Measurements from ENCODE around the gene ILRUN. TPM values are rescaled to one million over a fixed set of nuclear protein-coding genes. Genes with fewer than 3 reads are reported as not detected.
"Not testable (repeated sequence)": the region's sequence is repeated elsewhere in the genome, so short reads cannot be mapped to it uniquely, and the experiment has no call there.

Gene ILRUN
- total and polyA plus RNA-seq, 5 experiments from 2014 or later = 10.5 to 61.8 (median 14.5) TPM

GRCh38 chr6:34657979-34658480 is 38.5 kb downstream of the ILRUN start:
- Mint-ChIP-seq H3K27ac (peak overlapping the region; percentile 80 to 96 (median 88)), H3K4me1 (peaks cover 19 to 64% (median 45%) of the 10 kb centered on the region in 4 donors), H3K36me3 (peaks cover 5 to 15% (median 13%) of the 10 kb centered on the region in 3 donors), H3K4me3 (peak overlapping the region; percentile 2 to 91 (median 68))
- not testable (repeated sequence) for H3K27me3 Mint-ChIP-seq, DNase-seq, H3K9me3 Mint-ChIP-seq, ATAC-seq
- POLR2A ChIA-PET = interaction anchor here (0.5 to 2.9 kb wide), 5 partner anchors 10 to 38 kb away, joined by 3 to 29 read pairs (median 3); partner anchors contain the start of gene ILRUN

GRCh38 chr6:34657307-34657978 is 39.1 kb downstream of the ILRUN start:
- DNase-seq (peak in 3 of 10 donors; percentile 20 to 24 (median 23)), ATAC-seq (peak; percentile 25 to 50)
- Mint-ChIP-seq H3K9me3 (no peaks in the 10 kb centered on the region), H3K27me3 (no peaks in the 10 kb centered on the region), H3K4me1 (peaks cover 19 to 63% (median 45%) of the 10 kb centered on the region in 4 donors), H3K4me3 (peak overlapping the region; percentile 59 to 93 (median 85)), H3K36me3 (peaks cover 5 to 20% (median 11%) of the 10 kb centered on the region in 3 donors), H3K27ac (peak overlapping the region; percentile 84 to 96 (median 90))
- POLR2A ChIA-PET = interaction anchor here (0.5 to 2.9 kb wide), 9 partner anchors 9 to 100 kb away, joined by 3 to 29 read pairs (median 3); partner anchors contain the start of genes ILRUN and SNRPC

- no peaks in the 10 kb centered on the region for H3K27me3 Mint-ChIP-seq
- peak overlapping the region; percentile 84 to 96 (median 90) for H3K27ac Mint-ChIP-seq
- peaks cover 5 to 25% (median 8%) of the 10 kb centered on the region in 3 donors for H3K36me3 Mint-ChIP-seq
- POLR2A ChIA-PET = interaction anchor here (0.9 to 2.9 kb wide), 7 partner anchors 10 to 100 kb away, joined by 3 to 29 read pairs (median 4); partner anchors contain the start of genes ILRUN and SNRPC
- no peak for DNase-seq
- H3K9me3 Mint-ChIP-seq = no peaks in the 10 kb centered on the region
- H3K4me1 Mint-ChIP-seq = peaks cover 19 to 61% (median 43%) of the 10 kb centered on the region in 4 donors
- H3K4me3 Mint-ChIP-seq = peak overlapping the region; percentile 59 to 93 (median 85)
- ATAC-seq = peak in 1 of 2 donors; percentile 8
Observed at GRCh38 chr6:34657037-34657306, 39.6 kb downstream of the ILRUN start.

- Mint-ChIP-seq H3K4me1 (peaks cover 19 to 60% (median 42%) of the 10 kb centered on the region in 4 donors), H3K27me3 (no peaks in the 10 kb centered on the region), H3K4me3 (peak overlapping the region; percentile 59 to 93 (median 85)), H3K36me3 (peaks cover 5 to 29% (median 8%) of the 10 kb centered on the region in 3 donors), H3K27ac (peak overlapping the region; percentile 84 to 96 (median 90)), H3K9me3 (no peaks in the 10 kb centered on the region)
- POLR2A ChIA-PET = interaction anchor here (0.7 to 2.9 kb wide), 8 partner anchors 10 to 198 kb away, joined by 3 to 29 read pairs (median 4); partner anchors contain the start of genes ILRUN and SNRPC
- DNase-seq = peak in 3 of 10 donors; percentile 13 to 20 (median 17)
- ATAC-seq = peak; percentile 69 to 71
Observed at GRCh38 chr6:34656378-34657036, 40.1 kb downstream of the ILRUN start.

GRCh38 chr6:34655876-34656377 is 40.6 kb downstream of the ILRUN start:
- H3K9me3 Mint-ChIP-seq, ATAC-seq, DNase-seq, H3K27me3 Mint-ChIP-seq: not testable (repeated sequence)
- Mint-ChIP-seq H3K4me3 (peak overlapping the region in 9 of 10 donors; percentile 41 to 93 (median 84)), H3K27ac (peak overlapping the region; percentile 48 to 96 (median 90)), H3K36me3 (peaks cover 5 to 32% (median 8%) of the 10 kb centered on the region in 3 donors), H3K4me1 (peaks cover 20 to 59% (median 44%) of the 10 kb centered on the region in 4 donors)
- POLR2A ChIA-PET = interaction anchor here (0.7 to 1.5 kb wide), 2 partner anchors 12 to 197 kb away, joined by 3 read pairs; no protein-coding TSS in a partner anchor

- Mint-ChIP-seq H3K9me3 (no peaks in the 10 kb centered on the region), H3K36me3 (peaks cover 5 to 38% (median 8%) of the 10 kb centered on the region in 3 donors), H3K4me1 (peaks cover 20 to 58% (median 45%) of the 10 kb centered on the region in 4 donors), H3K27me3 (no peaks in the 10 kb centered on the region), H3K4me3 (no peak overlapping the region), H3K27ac (peak overlapping the region in 3 of 10 donors; percentile 7 to 92 (median 33))
- DNase-seq (no peak), ATAC-seq (no peak)
- POLR2A ChIA-PET = interaction anchor here (0.6 to 1.4 kb wide), 2 partner anchors 19 to 235 kb away, joined by 3 to 6 read pairs; no protein-coding TSS in a partner anchor
Observed at GRCh38 chr6:34654061-34654710, 42.4 kb downstream of the ILRUN start.

GRCh38 chr6:34652263-34652662 is 44.3 kb downstream of the ILRUN start:
- Mint-ChIP-seq H3K36me3 (peaks cover 5 to 48% (median 8%) of the 10 kb centered on the region in 3 donors), H3K4me3 (no peak overlapping the region), H3K9me3 (no peaks in the 10 kb centered on the region), H3K27ac (no peak overlapping the region), H3K27me3 (no peaks in the 10 kb centered on the region), H3K4me1 (peaks cover 16 to 54% (median 41%) of the 10 kb centered on the region in 4 donors)
- POLR2A ChIA-PET = no interaction called here
- ATAC-seq = no peak
- DNase-seq = no peak

GRCh38 chr6:34650823-34651222 is 45.7 kb downstream of the ILRUN start:
- POLR2A ChIA-PET = no interaction called here
- ATAC-seq (no peak), DNase-seq (no peak)
- Mint-ChIP-seq H3K9me3 (no peaks in the 10 kb centered on the region), H3K4me3 (no peak overlapping the region), H3K27me3 (no peaks in the 10 kb centered on the region), H3K27ac (peak overlapping the region in 2 of 10 donors; percentile 41 to 63), H3K4me1 (peaks cover 18 to 51% (median 29%) of the 10 kb centered on the region in 4 donors), H3K36me3 (peaks cover 7 to 56% (median 14%) of the 10 kb centered on the region in 3 donors)

- Mint-ChIP-seq H3K4me1 (peaks cover 19 to 47% (median 24%) of the 10 kb centered on the region in 4 donors), H3K36me3 (peaks cover 11 to 62% (median 18%) of the 10 kb centered on the region in 3 donors)
- DNase-seq, ATAC-seq, H3K4me3 Mint-ChIP-seq, H3K9me3 Mint-ChIP-seq, POLR2A ChIA-PET, H3K27me3 Mint-ChIP-seq, H3K27ac Mint-ChIP-seq: not testable (repeated sequence)
Observed at GRCh38 chr6:34650232-34650631, 46.3 kb downstream of the ILRUN start.

- Mint-ChIP-seq H3K27me3 (no peaks in the 10 kb centered on the region), H3K9me3 (no peaks in the 10 kb centered on the region), H3K4me1 (peaks cover 18 to 43% (median 26%) of the 10 kb centered on the region in 4 donors), H3K4me3 (no peak overlapping the region), H3K27ac (peak overlapping the region in 2 of 10 donors; percentile 12 to 13), H3K36me3 (peaks cover 6 to 68% (median 16%) of the 10 kb centered on the region in 3 donors)
- DNase-seq (no peak), ATAC-seq (no peak)
- POLR2A ChIA-PET = no interaction called here
Observed at GRCh38 chr6:34648806-34649205, 47.8 kb downstream of the ILRUN start.

All from naive thymus-derived CD8-positive, alpha-beta T cell (primary cell).